Activated B cell treated with CpG ODN at 0.5 μM for 24 hours (primary cell): ENCODE measurements around the gene RFT1. TPM values are rescaled to one million over a fixed set of nuclear protein-coding genes. Genes with fewer than 3 reads are reported as not detected.

Experiments
- ATAC-seq: fragments of 200-7000 bp; cut with Tn5 transposase; one replicate; pipeline ENCODE4 v1.10.0; 2021; ENCODE audit warnings: low read depth, mild to moderate bottlenecking, moderate library complexity
- CTCF ChIA-PET: fragments of 350-600 bp; sonication (Branson Sonifier 250); formaldehyde crosslinking; loops from one replicate; lab custom pipeline; 2021; ENCODE audit warnings: antibody characterized with exemption; lab: Charles Lee
- POLR2A ChIA-PET: fragments of 350-600 bp; sonication (Branson Sonifier 250); formaldehyde crosslinking; loops from one replicate; lab custom pipeline; 2021; ENCODE audit warnings: antibody characterized with exemption; lab: Charles Lee
- DNase-seq: peaks from one replicate; pipeline ENCODE4 v3.0.0; 2022
- H3K27ac Mint-ChIP-seq: one replicate; pipeline ENCODE4 v1.8.0; 2020; ENCODE audit warnings: mixed read lengths
- H3K27me3 Mint-ChIP-seq: one replicate; pipeline ENCODE4 v1.8.0; 2021; ENCODE audit warnings: mixed read lengths
- H3K36me3 Mint-ChIP-seq: one replicate; pipeline ENCODE4 v1.8.0; 2021; ENCODE audit warnings: low read depth, mixed read lengths
- H3K4me1 Mint-ChIP-seq: one replicate; pipeline ENCODE4 v1.8.0; 2021; ENCODE audit warnings: mixed read lengths
- H3K4me3 Mint-ChIP-seq: one replicate; pipeline ENCODE4 v1.8.0; 2020; ENCODE audit warnings: mild to moderate bottlenecking, mixed read lengths
- H3K9me3 Mint-ChIP-seq: one replicate; pipeline ENCODE4 v1.8.0; 2020; ENCODE audit warnings: mixed read lengths
- intact Hi-C: fragments of 100-400 bp; cut with micrococcal nuclease; formaldehyde crosslinking; loops from one replicate; pipeline ENCODE4 v1.15.1; 2024
- total RNA-seq: library from RNA; stranded (reverse); gene quantifications from 2 replicates; pipeline ENCODE4 v1.2.3, GENCODE V29; 2022
- TF ChIP-seq, protein P1 (sequence below): fragments of 200-600 bp; IDR thresholded peaks from one replicate; pipeline ENCODE4 v1.8.0; 2022; ENCODE audit warnings: antibody characterized with exemption, mild to moderate bottlenecking

The RFT1 gene
- total RNA-seq, 1 donor from 2014 or later = 23.6 TPM

- POLR2A ChIA-PET = no interaction called here
- H3K4me3 Mint-ChIP-seq = no peak overlapping the region
- H3K27ac Mint-ChIP-seq = no peak overlapping the region
- no peak for DNase-seq
- intact Hi-C loops = no loop called here
- H3K9me3 Mint-ChIP-seq = no peaks in the 10 kb centered on the region
- no peaks in the 10 kb centered on the region for H3K27me3 Mint-ChIP-seq
- H3K36me3 Mint-ChIP-seq = peaks cover 37% of the 10 kb centered on the region
- ATAC-seq = no peak
- CTCF ChIA-PET = interaction anchor here (0.7 to 3.8 kb wide), 2 partner anchors 84 to 174 kb away, joined by 3 to 29 read pairs; no protein-coding TSS in a partner anchor
- H3K4me1 Mint-ChIP-seq = no peaks in the 10 kb centered on the region
- TF ChIP-seq, protein P1, sequence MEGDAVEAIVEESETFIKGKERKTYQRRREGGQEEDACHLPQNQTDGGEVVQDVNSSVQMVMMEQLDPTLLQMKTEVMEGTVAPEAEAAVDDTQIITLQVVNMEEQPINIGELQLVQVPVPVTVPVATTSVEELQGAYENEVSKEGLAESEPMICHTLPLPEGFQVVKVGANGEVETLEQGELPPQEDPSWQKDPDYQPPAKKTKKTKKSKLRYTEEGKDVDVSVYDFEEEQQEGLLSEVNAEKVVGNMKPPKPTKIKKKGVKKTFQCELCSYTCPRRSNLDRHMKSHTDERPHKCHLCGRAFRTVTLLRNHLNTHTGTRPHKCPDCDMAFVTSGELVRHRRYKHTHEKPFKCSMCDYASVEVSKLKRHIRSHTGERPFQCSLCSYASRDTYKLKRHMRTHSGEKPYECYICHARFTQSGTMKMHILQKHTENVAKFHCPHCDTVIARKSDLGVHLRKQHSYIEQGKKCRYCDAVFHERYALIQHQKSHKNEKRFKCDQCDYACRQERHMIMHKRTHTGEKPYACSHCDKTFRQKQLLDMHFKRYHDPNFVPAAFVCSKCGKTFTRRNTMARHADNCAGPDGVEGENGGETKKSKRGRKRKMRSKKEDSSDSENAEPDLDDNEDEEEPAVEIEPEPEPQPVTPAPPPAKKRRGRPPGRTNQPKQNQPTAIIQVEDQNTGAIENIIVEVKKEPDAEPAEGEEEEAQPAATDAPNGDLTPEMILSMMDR = no peak
These were observed 18.4 kb downstream of the RFT1 start for GRCh38 chr3:53111822-53112221.

DNA sequence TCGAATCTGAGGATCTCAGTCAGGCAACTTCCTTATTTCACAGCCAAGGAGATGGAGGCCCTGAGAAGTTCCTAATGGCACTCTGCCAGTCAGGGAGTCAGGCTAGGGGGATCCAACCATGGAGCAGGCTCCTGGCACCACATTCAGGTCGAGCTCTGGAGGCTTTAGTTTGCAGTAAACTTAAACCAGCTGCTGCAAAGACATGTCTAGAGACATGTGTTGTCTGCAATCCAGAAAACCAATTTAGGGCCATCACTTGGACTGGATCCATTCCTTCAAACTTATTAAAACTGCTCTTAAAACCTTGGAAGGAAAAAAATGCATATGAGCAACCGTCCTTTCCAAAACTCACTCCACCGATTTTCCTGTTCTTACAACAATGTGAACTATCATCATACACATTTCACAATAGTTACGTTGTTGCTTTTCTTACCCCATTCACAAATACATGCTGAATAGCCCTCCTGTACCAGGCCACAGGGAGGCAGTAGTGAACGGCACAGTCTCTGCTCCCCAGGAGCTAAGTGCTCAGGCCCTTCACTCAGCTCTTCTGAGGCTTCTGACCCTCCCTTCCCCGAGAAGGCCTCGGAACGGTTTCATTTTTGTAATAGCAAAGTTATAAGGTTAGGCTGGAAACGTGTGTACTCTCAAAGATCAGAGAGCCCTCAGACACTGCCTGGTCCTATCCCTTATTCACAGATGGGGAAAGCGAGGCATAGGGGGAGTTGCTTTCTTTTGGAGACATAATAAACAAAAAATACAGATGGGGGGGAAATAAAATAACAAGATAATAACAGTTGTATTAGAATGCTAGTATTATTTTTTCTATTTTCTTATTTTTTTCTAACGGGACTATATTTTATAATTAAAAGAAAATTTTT lies 20.1 kb downstream of the RFT1 start:
- CTCF ChIA-PET = interaction anchor here (1.0 to 3.8 kb wide), 3 partner anchors 24 to 88 kb away, joined by 3 to 29 read pairs (median 3); no protein-coding TSS in a partner anchor
- ATAC-seq (no peak), DNase-seq (no peak)
- intact Hi-C loops = no loop called here
- Mint-ChIP-seq H3K36me3 (peaks cover 46% of the 10 kb centered on the region), H3K27ac (no peak overlapping the region), H3K4me3 (no peak overlapping the region), H3K27me3 (no peaks in the 10 kb centered on the region), H3K4me1 (no peaks in the 10 kb centered on the region), H3K9me3 (no peaks in the 10 kb centered on the region)
- POLR2A ChIA-PET = interaction anchor here (1.1 kb wide), 1 partner anchor 85 kb away, joined by 3 read pairs; no protein-coding TSS in a partner anchor
- TF ChIP-seq, protein P1 = no peak

GRCh38 chr3:53109190-53109589 lies 21.0 kb downstream of the RFT1 start:
- intact Hi-C loops = no loop called here
- no peak for ATAC-seq

DNA sequence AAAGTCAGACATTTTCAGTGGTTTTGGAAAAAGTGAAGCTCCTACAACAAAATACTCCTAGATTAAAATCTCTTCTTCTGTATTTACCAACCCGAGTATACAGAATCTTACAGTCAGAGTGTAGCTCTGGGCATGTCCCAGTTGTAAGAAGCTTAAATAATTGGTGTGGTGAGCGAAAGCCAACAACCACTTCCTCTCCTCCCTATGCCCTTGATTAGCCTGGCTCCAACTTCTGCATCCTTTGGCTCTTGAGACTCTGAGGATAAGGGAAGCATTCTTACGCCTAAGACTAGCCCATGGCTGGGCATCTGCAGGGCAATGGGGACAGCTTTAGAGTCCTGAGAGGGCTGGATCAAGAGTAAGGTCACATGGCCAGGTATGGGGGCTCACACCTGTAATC lies 25.5 kb downstream of the RFT1 start:
- no peaks in the 10 kb centered on the region for H3K27me3 Mint-ChIP-seq
- H3K27ac Mint-ChIP-seq = no peak overlapping the region
- peaks cover 10% of the 10 kb centered on the region for H3K4me1 Mint-ChIP-seq
- intact Hi-C loops = no loop called here
- no peak overlapping the region for H3K4me3 Mint-ChIP-seq
- H3K9me3 Mint-ChIP-seq = no peaks in the 10 kb centered on the region
- TF ChIP-seq, protein P1 = no peak
- ChIA-PET CTCF (interaction anchor here (0.6 to 0.9 kb wide), 2 partner anchors 10 to 19 kb away, joined by 3 to 4 read pairs; no protein-coding TSS in a partner anchor), POLR2A (no interaction called here)
- DNase-seq (no peak), ATAC-seq (no peak)
- H3K36me3 Mint-ChIP-seq = peaks cover 76% of the 10 kb centered on the region

More at GRCh38 chr3:53109190-53109589, 21.0 kb downstream of the RFT1 start:
- Mint-ChIP-seq H3K36me3 (peaks cover 50% of the 10 kb centered on the region), H3K4me3 (no peak overlapping the region), H3K27ac (no peak overlapping the region), H3K27me3 (no peaks in the 10 kb centered on the region), H3K9me3 (no peaks in the 10 kb centered on the region), H3K4me1 (no peaks in the 10 kb centered on the region)
- DNase-seq = no peak
- TF ChIP-seq, protein P1 = no peak
- CTCF ChIA-PET = no interaction called here
- POLR2A ChIA-PET = no interaction called here
